Mucosa of gallbladder (tissue), 1 donor: ENCODE results near the gene CDC25A. TPM values are rescaled to one million over a fixed set of nuclear protein-coding genes. Genes with fewer than 3 reads are reported as not detected.

Experiments
- DNase-seq: peaks from one replicate; pipeline ENCODE4 v3.0.0-alpha.2; 2020; ENCODE audit warnings: low spot score
- total RNA-seq: library from RNA; stranded (reverse); gene quantifications from one replicate; pipeline ENCODE4 v1.2.1, GENCODE V29; 2021
- donor health status: DM: no; HTN: no; CAD: no.

CDC25A gene
- total RNA-seq, 1 donor from 2014 or later: 0.66 TPM

DNA sequence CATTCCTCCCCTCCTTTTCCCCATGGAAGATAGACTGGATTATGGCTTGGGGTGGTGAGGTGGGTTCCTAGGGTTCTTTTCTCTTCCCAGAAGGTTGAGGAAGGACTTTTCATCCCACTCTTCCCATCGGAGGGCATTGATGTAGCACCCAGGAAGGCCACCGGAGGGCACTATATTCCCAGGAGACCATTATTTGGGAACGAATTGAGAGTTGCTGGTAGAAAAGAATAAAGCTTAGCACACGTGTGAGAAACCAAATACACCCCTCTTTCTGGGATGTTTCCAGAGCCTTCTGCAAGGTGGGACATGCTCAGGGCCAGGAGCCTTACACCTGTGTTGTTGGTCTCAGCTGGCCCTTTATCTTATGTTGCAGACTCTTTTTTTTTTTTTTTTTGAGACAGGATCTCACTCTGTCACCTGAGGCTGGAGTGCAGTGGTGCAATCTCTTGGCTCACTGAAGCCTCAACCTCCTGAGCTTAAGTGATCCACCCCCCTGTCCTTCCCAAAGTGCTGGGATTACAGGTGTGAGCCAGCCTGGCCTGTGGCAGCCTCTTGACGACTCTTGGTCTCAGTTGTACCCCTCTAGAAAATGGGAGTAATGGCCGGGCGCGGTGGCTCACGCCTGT, 6.3 kb upstream of the CDC25A start:
- DNase-seq: peak; percentile 44

GRCh38 chr3:48190911-48191310, 2.7 kb upstream of the CDC25A start:
- no peak for DNase-seq

DNA sequence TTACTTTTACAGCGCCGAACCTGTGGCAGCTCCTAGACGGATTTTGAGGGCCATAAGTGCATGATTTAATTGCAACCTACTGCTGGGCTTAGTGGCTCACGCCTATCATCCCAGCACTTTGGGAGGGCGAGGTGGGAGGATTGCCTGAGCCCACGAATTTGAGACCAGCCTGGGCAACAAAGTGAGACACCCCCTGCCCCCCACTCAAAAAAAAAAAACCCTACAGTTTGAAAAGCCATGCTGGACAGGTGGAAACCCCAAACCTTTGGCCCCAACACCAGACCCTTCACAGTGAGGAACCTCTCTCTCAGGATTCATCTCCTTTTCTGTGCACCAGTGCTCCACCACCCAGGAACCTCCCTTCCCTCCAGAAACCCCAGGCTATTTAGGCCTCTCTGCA, 1.1 kb upstream of the CDC25A start:
- DNase-seq: no peak

DNA sequence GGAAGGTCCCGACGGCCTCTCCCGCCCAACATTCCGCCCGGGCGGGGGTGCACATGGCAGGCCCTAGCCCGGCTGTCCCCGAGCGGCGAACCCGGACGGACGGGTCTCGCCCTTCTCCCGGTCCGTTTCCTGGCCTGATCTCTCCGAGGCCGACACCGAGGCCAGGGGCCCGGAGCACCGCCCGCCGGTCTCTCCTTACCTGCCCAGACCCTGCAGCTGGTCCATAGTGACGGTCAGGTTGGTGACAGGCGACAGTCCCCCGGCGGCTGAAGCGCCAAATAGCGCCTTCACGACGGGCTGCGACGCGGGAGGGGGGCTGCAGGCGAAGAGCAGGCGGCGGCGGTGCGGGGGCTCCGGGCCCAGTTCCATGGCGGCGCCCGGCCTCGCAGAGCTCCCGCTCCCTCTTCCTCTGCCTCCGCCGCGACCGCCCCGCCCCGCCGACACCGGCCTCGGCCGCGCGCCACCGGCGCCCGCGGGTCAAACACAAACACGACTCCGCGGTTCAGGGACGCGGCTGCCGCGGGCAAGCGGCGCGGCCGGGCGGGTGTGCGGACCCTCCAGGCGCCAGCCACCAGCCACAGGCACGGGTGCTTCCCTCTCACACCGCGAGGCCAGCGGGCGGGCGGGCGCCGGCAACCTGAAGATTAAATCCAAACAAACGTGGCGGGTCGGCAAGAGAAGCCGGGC, 495 bp downstream of the CDC25A start:
- DNase-seq: no peak

- DNase-seq: no peak
Measured at GRCh38 chr3:48187301-48187578, 977 bp downstream of the CDC25A start.

DNA sequence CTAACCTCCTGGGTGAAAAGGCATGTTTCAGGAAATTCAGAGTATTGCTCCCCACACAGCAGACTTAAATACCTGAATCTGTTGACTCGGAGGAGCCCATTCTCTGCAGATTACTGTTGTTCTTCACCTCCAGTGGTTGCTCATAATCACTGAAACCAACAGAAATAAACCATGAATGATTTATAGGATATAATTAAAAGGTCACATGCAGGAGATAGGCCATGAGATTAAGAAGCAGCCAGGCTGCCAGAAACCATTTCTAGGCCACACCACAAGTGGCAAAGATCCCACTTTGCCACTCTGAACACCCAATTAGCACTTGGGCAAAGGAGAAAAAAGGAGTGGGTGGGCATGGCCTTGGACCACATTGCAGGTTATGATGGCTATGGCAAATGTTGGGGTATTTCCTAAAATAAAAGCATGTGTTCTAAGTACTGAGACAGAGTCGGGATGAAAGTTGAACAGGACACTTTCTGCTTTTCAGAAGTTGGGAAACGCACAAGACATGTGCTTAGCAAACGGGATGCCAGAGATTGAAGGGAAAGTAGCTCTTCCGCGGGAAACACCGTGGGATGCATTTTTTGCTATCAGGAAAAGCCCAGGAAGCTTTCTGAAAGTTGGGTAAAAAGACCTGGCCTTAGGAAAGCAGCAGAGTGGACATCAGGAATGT, 1.5 kb downstream of the CDC25A start:
- no peak for DNase-seq

DNA sequence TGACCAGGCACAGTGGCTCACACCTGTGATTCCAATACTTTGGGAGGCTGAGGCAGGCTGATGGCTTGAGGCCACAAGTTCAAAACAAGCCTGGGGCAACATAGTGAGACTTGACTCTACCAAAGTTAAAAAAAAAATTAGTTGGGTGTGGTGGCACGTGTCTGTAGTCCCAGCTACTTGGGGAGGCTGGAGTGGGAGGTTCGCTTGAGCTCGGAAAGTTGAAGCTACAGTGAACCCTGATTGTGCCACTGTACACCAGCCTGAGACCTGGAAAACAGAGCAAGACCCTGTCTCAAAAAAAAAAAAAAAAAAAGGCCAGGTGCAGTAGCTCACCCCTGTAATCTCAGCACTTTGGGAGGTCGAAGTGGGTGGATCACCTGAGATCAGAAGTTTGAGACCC, 3.1 kb downstream of the CDC25A start:
- DNase-seq: no peak

DNA sequence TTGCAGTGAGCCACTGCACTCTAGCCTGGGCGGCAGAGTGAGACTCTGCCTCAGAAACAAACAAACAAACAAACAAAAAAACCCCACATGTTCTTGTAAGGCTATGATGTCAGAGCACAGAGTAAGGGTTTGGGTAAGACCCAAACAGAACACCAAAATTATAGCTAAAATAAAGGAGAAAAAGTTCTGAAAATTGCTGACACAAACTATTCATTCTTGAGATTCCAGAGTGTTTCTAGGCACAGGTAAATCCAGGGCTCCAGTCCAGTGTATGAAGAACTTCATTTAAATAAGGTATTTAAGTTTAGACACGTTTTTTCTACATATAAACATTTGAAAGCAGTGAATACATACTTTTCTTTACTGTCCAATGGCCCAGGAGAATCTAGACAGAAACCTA, 3.9 kb downstream of the CDC25A start:
- no peak for DNase-seq

GRCh38 chr3:48180531-48181253, 7.5 kb downstream of the CDC25A start:
- no peak for DNase-seq

GRCh38 chr3:48180021-48180420, 8.2 kb downstream of the CDC25A start:
- no peak for DNase-seq

DNA sequence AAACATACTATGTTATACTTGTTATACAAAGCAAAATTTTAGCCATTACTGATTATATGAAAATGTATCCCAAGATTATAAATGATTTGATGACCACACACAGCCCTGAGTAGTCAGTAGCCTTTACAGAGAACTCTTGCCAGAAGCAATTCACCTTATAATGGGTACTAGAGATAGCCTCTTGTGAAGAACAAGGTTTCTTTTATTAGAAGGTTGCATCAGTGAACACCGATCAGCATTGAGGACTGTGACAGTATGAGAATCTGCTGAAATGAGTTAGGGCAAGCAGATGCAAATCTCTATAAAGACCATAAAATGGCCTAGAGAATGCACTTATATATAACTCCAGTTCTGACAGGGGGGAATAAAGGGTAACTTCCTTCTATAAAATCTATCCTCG, 10.1 kb downstream of the CDC25A start:
- DNase-seq: no peak

DNA sequence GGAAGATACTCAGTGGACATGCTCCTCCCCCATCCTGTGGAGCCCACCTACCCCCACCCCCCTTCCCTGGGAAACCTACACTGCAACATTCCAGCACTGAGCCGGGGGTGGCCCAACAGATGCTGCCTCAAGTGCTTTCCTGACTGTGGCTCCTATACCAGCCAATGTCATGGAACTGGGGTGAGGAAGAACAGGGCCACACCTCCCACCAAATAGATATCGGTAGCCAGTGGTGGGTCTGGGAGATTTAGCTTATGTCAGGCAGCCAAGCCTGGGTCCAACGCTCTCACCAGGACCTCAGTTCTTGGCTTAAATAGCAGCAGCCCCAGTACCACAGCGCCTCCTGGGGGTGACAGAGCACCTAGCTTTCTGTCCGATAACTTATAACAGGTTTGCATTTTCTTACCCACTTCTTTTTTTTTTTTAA, 30.3 kb downstream of the CDC25A start:
- DNase-seq: peak; percentile 54

DNA sequence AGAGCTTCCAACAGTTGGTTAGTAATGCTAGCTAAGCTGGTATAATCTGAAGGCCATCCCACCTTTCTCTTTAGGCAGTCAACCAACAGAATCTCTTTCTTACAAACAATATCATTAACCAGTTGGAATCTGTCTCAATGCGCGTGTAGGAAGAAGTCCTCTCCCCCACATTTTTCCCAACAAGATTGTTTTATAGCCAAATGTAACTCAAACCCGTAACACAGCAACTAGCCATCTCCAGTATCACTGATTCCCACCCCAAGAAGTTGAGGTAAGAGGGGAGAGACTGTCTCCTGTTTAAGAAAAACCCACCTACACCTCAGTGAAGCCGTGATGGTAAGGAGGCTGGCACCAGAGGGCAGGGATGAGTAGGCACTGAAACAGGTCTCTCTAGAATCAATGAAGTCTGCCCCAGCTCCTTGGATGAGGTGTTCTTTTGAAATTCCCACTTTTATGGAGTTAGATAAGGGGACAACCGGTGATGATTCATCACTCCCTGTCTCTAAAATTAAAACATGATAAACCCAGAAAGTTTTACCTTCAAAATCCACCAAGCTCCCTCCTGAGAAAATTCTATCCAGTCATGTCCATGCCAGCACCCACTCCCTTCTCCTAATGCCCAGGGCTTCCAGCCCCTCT, 30.9 kb downstream of the CDC25A start:
- DNase-seq: no peak

DNA sequence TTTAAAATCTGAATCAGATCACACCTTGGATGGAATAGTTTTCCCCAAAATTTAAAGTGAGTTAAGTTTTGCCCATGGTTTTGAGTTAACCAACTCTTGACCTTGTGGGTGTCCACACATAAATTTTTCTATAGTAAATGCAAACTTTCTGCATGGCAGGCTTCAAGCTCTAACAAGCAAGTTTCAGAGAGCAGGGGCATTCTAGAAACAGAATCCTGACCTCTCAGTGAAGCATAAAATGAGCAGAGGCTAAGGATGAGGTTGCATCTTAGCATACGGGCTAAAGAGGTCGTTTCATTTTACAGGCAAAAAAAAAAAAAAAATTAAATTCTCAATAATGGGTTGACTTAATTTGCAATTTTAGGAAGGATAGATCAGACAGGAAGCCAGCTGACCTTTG, 32.1 kb downstream of the CDC25A start:
- DNase-seq: no peak

DNA sequence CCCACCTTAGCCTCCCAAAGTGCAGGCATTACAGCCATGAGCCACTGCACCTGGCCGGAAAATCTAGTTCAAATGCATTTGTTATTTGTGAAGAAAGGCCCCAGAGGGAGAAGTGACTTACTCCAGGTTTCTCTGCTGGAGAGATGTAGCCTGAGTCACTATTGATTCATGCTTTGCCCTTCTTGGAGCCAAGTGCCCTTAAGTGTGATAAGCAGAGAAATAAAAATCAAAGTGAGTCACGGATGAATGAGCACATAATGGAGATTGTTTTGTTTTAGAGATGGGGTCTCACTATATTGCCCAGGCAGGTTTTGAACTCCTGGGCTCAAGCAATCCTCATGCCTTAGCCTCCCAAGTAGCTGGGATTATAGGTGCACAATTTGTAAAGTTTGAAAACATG, 33.1 kb downstream of the CDC25A start:
- DNase-seq: no peak

- DNase-seq: no peak
Measured at GRCh38 chr3:48151807-48152427, 36.3 kb downstream of the CDC25A start.

DNA sequence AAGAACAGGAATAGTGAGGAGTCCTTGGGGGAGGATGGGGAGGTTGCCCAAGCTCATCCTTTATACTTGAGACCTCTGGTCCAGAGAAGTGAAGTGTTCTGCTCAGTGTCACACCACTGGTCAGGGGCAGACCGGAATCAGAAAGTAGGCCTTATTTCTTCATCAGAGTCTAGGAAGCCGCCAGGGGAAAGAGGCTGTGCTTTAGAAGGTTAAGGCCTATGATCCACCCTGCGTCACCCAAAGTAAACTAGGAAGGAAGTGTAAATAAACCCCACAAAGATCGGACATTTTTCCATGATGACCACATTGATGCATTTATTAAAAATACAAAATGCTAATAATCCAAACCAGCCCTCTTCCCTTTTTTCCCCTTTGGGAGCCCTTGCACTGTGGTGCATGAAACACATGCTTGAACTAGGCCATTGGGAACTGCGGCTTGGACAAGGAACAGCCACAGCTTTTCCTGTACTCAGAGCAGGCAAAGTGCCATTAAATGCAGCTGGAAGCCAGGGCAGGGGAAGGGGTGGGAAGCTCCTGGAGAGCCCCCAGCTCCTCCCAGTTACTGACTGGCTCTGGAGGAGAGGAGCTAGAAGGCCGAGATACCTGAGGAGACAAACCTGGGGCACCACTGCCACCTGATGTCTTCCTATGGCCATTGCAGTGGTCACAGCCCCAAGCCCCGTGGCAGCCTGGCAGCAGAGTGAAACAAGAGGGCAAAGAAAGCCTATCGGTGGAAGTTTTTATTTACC, 37.0 kb downstream of the CDC25A start:
- DNase-seq: peak; percentile 77

GRCh38 chr3:48143992-48144391, 44.2 kb downstream of the CDC25A start:
- DNase-seq: no peak

DNA sequence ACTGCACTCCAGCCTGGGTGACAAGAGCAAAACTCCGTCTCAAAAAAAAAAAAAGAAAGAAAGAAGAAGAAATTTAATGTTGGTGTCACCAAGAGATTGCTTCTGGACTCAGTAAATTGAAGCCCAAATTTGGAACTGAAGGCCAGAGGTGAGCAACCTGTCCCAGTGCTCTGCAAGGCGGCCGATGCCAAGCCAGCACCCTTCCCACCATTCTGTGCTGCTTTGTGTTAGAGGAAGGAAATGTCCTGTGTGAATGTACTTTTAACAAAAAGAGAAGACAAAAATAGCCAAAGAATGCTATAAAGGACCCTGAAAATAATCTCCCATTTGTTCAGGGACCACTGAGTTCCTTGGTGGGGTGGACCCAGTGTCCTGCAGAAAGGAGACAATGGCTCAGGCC, 44.6 kb downstream of the CDC25A start:
- DNase-seq: no peak

- no peak for DNase-seq
Measured at GRCh38 chr3:48142316-48142870, 45.8 kb downstream of the CDC25A start.
